D721Med (cell line): Measurements from ENCODE around the gene FKBP1A.
A peak's percentile ranks its signal among the peaks of the same experiment; 100 is the strongest.

Source experiments
- DNase-seq: peaks from one replicate; pipeline ENCODE4 v3.0.0; 2011; ENCODE audit warnings: low spot score; ENCODE audit not compliant: insufficient read length
- FAIRE-seq: peaks from 2 replicates; lab custom pipeline; 2011; peaks lifted over from hg19 to GRCh38; lab: Jason Lieb, UNC
- CTCF ChIP-seq: IDR thresholded peaks from 2 replicates; pipeline ENCODE4 v1.5.1; 2012; ENCODE audit warnings: mild to moderate bottlenecking, control low read depth; ENCODE audit not compliant: insufficient read depth; ENCODE audit errors: missing control alignments

The FKBP1A gene

GRCh38 chr20:1392693-1393506 lies at the start of gene FKBP1A:
Gene FKBP1A, minus strand, starts transcription at chr20:1393054. Its CDS starts 56 bp downstream, at chr20:1392998.
- FAIRE-seq = no peak
- DNase-seq = peak; percentile 12
- no peak for TF ChIP-seq CTCF

- DNase-seq (no peak), FAIRE-seq (no peak)
- no peak for TF ChIP-seq CTCF
These were observed 49.5 kb upstream of the FKBP1A start for GRCh38 chr20:1442304-1442703.

DNA sequence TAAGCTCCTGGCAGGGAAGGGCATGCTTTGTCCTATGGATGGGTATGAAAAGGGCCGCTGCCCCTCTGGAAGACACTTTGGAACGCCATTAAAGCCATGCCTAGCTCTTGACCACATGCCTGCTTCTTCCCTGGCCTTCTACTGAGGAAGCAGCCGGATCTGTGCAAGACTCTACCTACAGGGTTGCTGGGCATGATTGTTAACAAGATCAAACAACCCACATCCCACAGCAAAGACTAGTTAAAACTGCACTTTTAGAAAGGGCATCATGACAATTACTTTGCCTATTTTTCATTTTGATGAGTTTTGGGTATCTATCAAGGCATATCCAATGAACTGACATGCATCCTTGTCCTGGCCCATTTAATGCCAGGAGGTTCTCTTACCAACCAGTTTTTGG lies 48.3 kb upstream of the FKBP1A start:
- DNase-seq (no peak), FAIRE-seq (no peak)
- TF ChIP-seq CTCF = no peak

- DNase-seq (no peak), FAIRE-seq (no peak)
- peak; percentile 13 for TF ChIP-seq CTCF
These were observed 47.2 kb upstream of the FKBP1A start for GRCh38 chr20:1440024-1440423.

DNA sequence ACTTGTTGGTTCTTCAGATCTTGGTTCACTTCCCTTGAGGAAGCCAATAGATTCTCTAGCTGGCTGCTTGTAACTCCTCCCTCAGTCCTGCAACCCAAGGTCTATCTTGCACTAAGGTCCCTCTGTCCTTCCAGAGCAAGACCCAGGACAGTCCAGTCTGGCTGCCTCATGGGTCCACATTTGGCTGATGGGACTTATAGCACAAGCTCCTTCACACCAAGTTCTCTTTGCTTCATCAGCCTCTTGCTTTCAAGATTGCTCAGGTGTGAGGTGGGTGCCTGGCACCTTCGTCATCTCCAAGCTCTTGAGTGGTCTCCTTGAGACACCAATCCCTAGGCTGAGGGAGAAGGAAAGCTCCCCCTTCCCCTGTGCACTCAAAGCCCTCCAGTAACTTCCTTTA lies 45.5 kb upstream of the FKBP1A start:
- no peak for TF ChIP-seq CTCF
- no peak for DNase-seq
- FAIRE-seq = no peak

GRCh38 chr20:1437235-1437904 lies 44.5 kb upstream of the FKBP1A start:
- DNase-seq (peak; percentile 25), FAIRE-seq (no peak)
- peak; percentile 91 for TF ChIP-seq CTCF

DNA sequence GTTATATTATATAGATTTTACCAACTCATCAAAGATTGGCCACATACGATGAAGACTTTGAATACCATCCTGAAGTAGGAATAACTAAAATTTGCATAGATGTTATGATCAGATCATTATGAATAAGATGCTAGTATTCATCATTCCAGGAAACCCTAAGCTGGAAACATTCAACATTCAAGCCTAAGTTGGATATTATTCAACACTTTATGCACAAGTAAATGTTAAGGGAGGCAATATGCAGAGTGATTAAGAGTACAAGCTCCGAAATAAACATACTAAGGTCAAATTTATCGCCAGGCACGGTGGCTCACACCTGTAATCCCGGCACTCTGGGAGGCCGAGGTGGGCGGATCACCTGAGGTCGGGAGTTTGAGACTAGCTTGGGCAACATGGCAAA lies 43.4 kb upstream of the FKBP1A start:
- FAIRE-seq (no peak), DNase-seq (no peak)
- no peak for TF ChIP-seq CTCF
